GM18873 (cell line): Measurements from ENCODE around the gene NUDT3.
"Not testable (repeated sequence)": the region's sequence is repeated elsewhere in the genome, so short reads cannot be mapped to it uniquely, and the experiment has no call there.

ENCODE experiments used
- ATAC-seq: cut with Tn5 transposase; IDR thresholded peaks from one replicate; pipeline ENCODE4 v1.9.1; 2021; ENCODE audit warnings: mild to moderate bottlenecking, moderate library complexity, moderate number of reproducible peaks; ENCODE audit not compliant: unreplicated experiment, low FRiP score

The NUDT3 gene

GRCh38 chr6:34393966-34394305, 1.5 kb upstream of the NUDT3 start:
- ATAC-seq, result no peak

DNA sequence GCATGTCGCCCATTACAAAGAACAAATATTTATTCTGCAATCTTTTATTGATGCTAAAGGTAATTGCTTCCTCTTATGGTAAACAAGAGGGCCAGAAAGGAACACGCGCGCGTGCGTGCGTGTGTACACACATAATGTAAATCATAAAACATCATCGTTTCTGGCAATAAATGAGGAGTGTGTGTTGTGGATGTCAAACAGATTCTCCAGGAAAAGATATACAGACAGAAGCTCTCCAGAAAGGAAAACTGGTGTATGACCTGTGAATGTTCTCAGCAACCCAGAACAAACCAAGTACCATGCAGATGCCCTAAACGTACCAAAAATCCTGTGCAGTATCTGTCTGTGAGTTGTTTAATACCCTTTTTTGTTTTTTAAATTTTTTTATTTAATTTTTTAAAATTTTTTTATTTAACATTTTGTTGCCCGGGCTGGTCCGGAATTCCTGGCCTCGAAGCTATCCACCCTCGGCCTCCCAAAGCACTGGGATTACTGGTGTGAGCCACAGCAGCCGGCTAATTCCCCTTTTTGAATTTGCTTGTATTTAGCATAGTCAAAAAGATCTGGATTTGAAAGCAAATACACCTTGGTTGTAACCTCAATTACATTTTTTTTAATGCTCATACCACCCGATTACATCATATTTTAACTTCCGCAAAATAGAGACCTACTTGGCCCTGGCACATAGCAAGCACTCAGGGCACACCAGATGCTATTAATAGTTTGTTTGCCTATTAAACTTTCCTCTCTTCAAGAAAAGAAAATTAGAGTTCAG, 909 bp upstream of the NUDT3 start:
- ATAC-seq, result no peak

DNA sequence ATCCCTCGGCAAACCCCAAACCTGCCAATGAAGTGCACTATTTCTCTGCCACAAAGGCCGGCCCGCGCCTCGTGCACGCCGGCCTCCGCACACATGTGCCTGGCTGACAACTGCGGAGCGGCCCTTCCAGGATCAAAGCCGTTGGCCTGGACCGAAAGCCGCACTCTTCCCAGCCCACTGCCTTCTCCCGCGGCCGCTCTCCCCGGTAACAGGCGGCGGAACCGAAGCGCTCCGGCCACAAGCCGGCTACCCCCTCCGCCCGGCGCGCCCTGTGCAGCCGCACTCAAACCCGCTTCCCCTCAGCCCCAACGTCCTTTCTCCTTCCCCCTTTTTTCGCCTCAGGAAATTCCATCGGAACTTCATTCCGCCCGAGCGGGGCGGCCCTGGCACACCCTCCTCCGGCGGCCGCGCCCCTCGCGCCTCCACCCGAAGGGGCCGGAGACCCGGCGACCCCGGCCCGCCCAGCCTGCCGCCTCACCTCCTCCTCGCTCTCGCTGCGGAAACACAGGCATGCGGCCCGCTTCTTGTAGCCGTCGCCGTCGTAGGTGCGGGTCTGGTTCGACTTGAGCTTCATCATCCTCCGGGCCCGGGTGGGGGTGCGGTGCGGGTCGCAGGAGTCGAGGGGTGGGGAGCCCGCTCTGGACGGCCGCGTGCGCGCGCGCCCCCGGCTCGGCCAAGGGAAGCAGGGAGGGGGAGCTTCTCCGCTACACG, 528 bp downstream of the NUDT3 start:
- ATAC-seq, result peak; percentile 13

GRCh38 chr6:34391473-34391785, 1.0 kb downstream of the NUDT3 start:
- no peak for ATAC-seq

- ATAC-seq, result no peak
Measured at GRCh38 chr6:34390531-34391472, 1.7 kb downstream of the NUDT3 start.

DNA sequence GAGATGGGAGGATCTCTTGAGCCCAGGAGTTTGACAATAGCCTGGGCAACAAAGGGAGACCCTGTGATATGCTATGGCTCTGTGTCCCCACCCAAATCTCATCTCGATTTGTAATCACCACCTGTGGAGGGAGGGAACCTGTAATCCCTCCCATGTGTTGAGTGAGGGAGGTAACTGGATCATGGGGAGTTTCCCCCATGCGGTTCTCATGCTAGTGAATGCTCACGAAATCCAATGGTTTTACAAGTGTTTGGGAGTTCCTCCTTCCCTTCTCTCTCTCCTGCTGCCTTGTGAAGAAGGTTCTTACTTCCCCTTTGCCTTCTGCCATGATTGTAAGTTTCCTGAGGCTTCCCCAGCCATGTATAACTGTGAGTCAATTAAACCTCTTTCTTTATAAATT, 3.4 kb downstream of the NUDT3 start:
- ATAC-seq, result no peak

GRCh38 chr6:34388421-34388820, 4.0 kb downstream of the NUDT3 start:
- ATAC-seq, result no peak

DNA sequence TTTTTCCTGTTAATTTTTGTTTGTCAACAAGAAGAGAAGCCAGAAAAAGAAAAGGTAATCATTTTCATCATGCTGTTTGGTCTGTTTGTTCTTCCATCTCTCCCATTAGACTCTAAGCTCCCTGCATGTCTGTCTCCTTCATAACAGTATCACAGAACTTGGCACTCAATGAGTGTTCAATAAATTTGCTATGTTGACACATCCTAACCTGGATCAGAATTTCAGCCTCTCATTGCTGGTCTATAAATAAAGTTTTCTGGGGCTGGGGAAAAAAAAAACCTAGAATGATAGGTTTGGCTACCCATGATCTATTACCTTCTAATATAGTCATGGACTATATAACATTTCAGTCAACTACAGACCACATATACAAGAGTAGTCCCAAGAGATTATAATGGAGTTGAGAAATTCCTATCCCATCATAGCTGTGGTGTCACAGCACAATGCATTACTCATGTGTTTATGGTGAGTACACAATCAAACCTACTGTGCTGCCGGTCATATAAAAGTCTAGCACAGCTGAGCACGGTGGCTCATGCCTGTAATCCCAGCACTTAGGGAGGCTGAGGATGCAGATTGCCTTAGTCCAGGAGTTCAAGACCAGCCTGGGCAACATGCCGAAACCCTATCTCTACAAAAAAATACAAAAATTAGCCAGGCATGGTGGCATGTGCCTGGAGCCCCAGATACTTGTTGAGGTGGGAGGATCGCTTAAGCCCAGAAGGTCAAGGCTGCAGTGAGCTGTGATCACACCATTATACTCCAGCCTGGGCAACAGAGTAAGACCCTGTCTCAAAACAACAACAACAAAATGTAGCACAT, 5.9 kb downstream of the NUDT3 start:
- no peak for ATAC-seq

DNA sequence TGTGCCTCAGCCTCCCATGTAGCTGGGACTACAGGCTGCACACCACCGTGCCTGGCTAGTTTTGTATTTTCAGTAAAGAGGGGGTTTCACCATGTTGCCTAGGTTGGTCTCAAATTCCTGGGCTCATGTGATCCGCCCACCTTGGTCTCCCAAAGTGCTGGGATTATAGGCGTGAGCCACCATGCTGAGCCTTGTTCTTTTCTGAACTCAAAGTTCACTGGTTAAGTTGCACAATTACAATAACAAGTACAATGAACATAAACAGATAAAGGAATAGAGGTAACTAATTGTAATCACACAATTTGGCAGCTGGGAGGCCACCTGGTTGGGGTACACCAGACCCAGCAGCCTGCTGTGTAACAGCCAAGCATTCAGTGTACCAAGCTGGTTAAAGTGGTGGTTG, 6.7 kb downstream of the NUDT3 start:
- no peak for ATAC-seq

- ATAC-seq, result no peak
Measured at GRCh38 chr6:34384321-34385153, 7.9 kb downstream of the NUDT3 start.

DNA sequence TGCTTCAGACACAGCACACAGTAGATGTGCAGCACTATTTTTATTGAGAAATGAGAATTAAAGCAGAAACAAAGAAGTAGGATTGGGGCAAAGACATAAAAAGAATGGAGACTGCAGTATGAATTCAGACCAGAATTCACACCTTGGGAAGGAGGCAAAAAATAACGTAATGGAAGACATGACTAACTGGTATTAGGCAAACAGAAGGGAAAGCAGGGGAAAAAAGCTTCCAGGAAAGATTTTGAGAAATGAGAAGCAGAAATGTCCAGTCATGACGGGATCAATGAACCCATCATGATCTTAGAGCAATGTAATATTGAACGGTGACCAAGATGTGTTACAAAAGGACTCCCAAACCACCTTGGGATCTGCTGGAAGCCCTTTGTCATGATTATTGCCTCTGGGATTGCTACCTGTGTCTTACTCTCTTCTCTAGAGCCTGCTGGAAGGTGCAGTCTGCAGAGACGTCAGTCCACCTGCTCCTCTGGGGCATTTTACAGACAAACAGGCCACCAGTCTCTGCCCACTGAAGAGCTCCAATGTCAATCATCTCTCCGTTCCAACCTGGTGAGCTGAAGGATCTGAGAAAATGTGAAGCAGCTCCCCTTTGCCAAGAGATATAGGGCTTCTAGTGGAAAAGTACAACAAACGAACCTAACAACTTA, 8.7 kb downstream of the NUDT3 start:
- ATAC-seq, result no peak

DNA sequence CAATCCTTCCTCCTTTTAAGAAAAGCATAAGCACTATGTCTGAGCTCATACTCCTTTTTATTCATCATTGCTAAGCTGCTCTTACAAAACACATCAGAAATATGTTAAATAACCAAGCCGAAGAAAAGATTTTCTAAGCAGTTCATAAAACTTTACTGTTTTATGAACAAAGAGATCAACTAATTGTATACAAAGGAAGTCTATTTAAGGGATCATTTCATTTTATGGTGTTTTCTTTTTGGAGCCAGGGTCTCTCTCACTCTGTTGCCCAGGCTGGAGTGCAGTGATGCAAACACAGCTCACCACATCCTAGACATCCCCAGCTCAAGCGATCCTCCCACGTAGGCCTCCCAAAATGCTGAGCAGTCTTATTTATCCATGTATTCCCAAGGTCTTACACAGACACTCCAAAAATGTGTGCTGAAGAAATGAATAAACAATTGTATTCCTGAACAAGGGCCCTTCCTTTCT, 9.3 kb downstream of the NUDT3 start:
- no peak for ATAC-seq

DNA sequence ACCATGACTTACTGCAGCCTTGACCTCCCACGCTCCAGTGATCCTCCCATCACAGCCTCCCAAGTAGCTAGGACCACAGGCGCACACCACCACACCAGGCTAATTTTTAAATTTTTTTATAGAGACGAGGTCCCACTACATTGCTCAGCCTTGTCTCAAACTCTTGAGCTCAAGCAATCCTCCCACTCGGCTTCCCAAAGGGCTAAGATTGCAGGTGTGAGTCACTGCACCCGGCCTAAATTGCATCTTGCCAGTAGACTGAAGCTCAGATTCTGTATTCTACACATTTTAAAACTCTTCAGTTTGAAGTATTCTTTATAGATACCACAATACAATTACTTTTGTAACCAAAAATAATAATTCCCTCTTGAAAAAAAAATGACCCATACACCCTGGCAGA, 11.4 kb downstream of the NUDT3 start:
- ATAC-seq, result no peak

- no peak for ATAC-seq
Measured at GRCh38 chr6:34378470-34378869, 14.0 kb downstream of the NUDT3 start.

GRCh38 chr6:34377984-34378383, 14.5 kb downstream of the NUDT3 start:
- no peak for ATAC-seq

DNA sequence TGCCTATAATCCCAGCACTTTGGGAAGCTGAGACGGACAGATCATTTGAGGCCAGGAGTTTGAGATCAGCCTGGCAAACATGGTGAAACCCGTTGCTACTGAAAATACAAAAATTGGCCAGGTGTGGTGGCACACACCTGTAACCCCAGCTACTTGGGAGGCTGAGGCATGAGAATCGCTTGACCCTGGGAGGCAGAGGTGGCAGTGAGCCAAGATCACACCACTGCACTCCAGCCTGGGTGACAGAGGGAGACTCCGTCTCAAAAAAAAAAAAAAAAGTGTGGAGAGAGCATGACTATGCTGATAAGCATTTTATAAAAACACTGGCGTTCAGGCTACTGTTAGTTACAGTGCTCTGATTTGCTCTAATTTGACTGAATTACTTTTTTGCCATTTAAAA, 14.9 kb downstream of the NUDT3 start:
- not testable (repeated sequence) for ATAC-seq

- ATAC-seq, result no peak
Measured at GRCh38 chr6:34375833-34376232, 16.6 kb downstream of the NUDT3 start.

DNA sequence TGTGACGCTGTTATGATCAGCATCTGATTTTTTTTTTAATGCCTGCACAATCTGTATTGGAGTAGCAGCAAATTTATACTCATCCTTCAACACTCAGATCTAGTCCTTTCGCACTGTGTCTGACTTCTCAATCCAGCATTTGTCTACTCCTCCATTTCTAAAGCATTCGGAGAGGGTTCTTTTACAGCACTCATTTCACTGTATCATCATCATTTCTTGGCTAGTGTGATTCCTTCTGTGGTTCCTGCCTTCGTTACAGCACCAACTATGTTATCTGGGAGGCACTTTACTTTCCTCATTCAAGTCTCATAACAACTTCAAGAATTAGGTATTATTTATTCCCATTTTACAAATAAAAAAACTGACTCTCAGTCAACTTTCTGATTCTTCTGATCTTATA, 18.0 kb downstream of the NUDT3 start:
- no peak for ATAC-seq

DNA sequence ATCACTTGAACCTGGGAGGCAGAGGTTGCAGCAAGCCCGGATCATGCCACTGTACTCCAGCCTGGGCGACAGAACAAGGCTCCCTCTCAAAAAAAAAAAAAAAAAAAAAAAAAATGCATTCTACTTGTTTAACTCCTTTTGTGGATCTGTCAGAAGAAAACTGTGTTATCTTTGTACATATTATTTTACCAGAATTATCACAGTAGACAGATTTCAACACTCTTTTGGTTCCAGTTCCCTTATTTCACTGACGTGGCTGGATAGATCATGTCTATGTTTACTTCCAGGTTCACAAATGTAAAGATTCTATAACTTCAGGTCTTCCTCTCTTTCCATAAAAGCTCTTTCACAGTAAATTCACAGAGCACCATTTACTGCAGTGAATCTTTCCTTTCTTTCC, 18.4 kb downstream of the NUDT3 start:
- no peak for ATAC-seq
